K562 (cell line): ENCODE results near the gene IRX1. TPM values are rescaled to one million over a fixed set of nuclear protein-coding genes. Genes with fewer than 3 reads are reported as not detected.

Experiments used
- ATAC-seq: fragments of 200-7000 bp; cut with Tn5 transposase; 3 replicates; pipeline ENCODE4 v1.9.1; 2020; ENCODE audit warnings: moderate library complexity
- BruUV-seq: library from RNA; stranded (reverse); fragments of 400-500 nt; replicated peaks from 2 replicates; lab custom pipeline; 2021; lab: Mats Ljungman, UMichigan
- CTCF ChIA-PET: fragments of 300-600 bp; formaldehyde crosslinking; extraction: SDS; loops from one replicate; lab custom pipeline; 2021; ENCODE audit warnings: low intra/inter-chr PET ratio; lab: Yijun Ruan, JAX
- POLR2A ChIA-PET: fragments of 300-600, 350-650 bp; sonication (Branson Sonifier 250); formaldehyde crosslinking; extraction: SDS; loops from one replicate; lab custom pipeline; 2021; ENCODE audit warnings: antibody characterized with exemption, inconsistent platforms; lab: Yijun Ruan, JAX
- DNase-seq, 4 experiments: peaks; one replicate each; pipeline versions ENCODE4 v3.0.0 to v3.0.0-alpha.2; 2011 to 2018; ENCODE audit warnings: low spot score in 3 of 4, mixed read lengths in 3 of 4; ENCODE audit errors: extremely low read depth in 1 of 4
- FAIRE-seq: peaks from 2 replicates; lab custom pipeline; 2011; peaks lifted over from hg19 to GRCh38; lab: Jason Lieb, UNC
- H2AFZ ChIP-seq: 2 replicates; pipeline ENCODE4 v1.6.0; 2011; ENCODE audit warnings: low read depth, low read length, control low read depth, inconsistent platforms
- H3K27ac ChIP-seq: fragments of 200-600 bp; 3 replicates; pipeline ENCODE4 v1.8.0; 2011; ENCODE audit warnings: low read depth, mild to moderate bottlenecking, control low read depth, inconsistent platforms, low read length, moderate library complexity, mixed read lengths; ENCODE audit errors: extremely low read depth
- H3K27me3 ChIP-seq, 2 experiments: fragments of 300-600 bp in 1 of 2; 2 replicates in 1 of 2; 3 replicates in 1 of 2; pipeline versions ENCODE4 v1.6.0 to v1.8.0; 2011; ENCODE audit warnings: inconsistent platforms in 2 of 2, low read length in 2 of 2, mild to moderate bottlenecking in 1 of 2, mixed read lengths in 1 of 2, moderate library complexity in 1 of 2; ENCODE audit not compliant: control insufficient read depth in 2 of 2, insufficient read depth in 2 of 2
- H3K36me3 ChIP-seq: fragments of 300-600 bp; 3 replicates; pipeline ENCODE4 v1.8.0; 2011; ENCODE audit warnings: mild to moderate bottlenecking, low read length, inconsistent platforms; ENCODE audit not compliant: control insufficient read depth, insufficient read depth
- H3K4me1 ChIP-seq, 2 experiments: fragments of 200-600 bp in 1 of 2; replicated peaks in 1 of 2; 2 replicates in 1 of 2; 3 replicates in 1 of 2; pipeline versions ENCODE4 v1.5.1 to v1.8.0; 2011; ENCODE audit warnings: inconsistent platforms in 2 of 2, low read length in 2 of 2, mild to moderate bottlenecking in 1 of 2, mixed read lengths in 1 of 2, moderate library complexity in 1 of 2; ENCODE audit not compliant: control insufficient read depth in 2 of 2, insufficient read depth in 2 of 2
- H3K4me2 ChIP-seq: 2 replicates; pipeline ENCODE4 v1.6.1; 2011; ENCODE audit warnings: low read length, control low read depth, inconsistent platforms, mixed read lengths; ENCODE audit not compliant: insufficient read depth
- H3K4me3 ChIP-seq: fragments of 200-600 bp; sonication (generic), shearing (Covaris generic); 2 replicates; pipeline ENCODE4 v1.5.1; 2016; ENCODE audit warnings: control low read depth, inconsistent platforms
- H3K79me2 ChIP-seq: fragments of 200-600 bp; 3 replicates; pipeline ENCODE4 v1.8.0; 2011; ENCODE audit warnings: low read length, inconsistent platforms; ENCODE audit not compliant: control insufficient read depth, insufficient read depth
- H3K9ac ChIP-seq, 2 experiments: 2 replicates each; pipeline versions ENCODE4 v1.6.0 to v1.6.1; 2011; ENCODE audit warnings: low read depth in 2 of 2, low read length in 2 of 2, control low read depth in 1 of 2, inconsistent platforms in 1 of 2, mild to moderate bottlenecking in 1 of 2, mixed read lengths in 1 of 2; ENCODE audit not compliant: insufficient read depth in 1 of 2
- H3K9me1 ChIP-seq: one replicate; pipeline ENCODE4 v1.6.0; 2011; ENCODE audit warnings: inconsistent platforms, mild to moderate bottlenecking, low read length, moderate library complexity; ENCODE audit not compliant: control insufficient read depth, insufficient read depth
- H3K9me3 ChIP-seq: replicated peaks from 2 replicates; pipeline ENCODE4 v1.5.1; 2011; ENCODE audit warnings: low read depth, low read length, inconsistent platforms; ENCODE audit not compliant: control insufficient read depth, insufficient read depth
- H4K20me1 ChIP-seq: replicated peaks from 2 replicates; pipeline ENCODE4 v1.6.1; 2011; ENCODE audit warnings: low read length, inconsistent platforms, mixed read lengths; ENCODE audit not compliant: control insufficient read depth, insufficient read depth
- ARNT ChIP-seq, 2 experiments: fragments of 450-650 bp; IDR thresholded peaks; 2 replicates each; pipeline ENCODE4 v1.6.1; 2016; ENCODE audit warnings: mild to moderate bottlenecking in 1 of 2
- BMI1 ChIP-seq: fragments of 150-350 bp; IDR thresholded peaks from 2 replicates; pipeline ENCODE4 v1.6.1; 2014; ENCODE audit warnings: low read length
- BRCA1 ChIP-seq, 2 experiments: fragments of 450-650 bp in 1 of 2; sonication (generic) in 1 of 2; formaldehyde crosslinking in 1 of 2; IDR thresholded peaks; 2 replicates each; pipeline versions ENCODE4 v1.5.0 to v1.6.1; 2017 to 2020; ENCODE audit warnings: mild to moderate bottlenecking in 1 of 2, missing genetic modification reagents in 1 of 2
- PCBP2 ChIP-seq: fragments of 200-400 bp; formaldehyde crosslinking; IDR thresholded peaks from 2 replicates; pipeline ENCODE4 v1.6.1; 2018; ENCODE audit warnings: low read length, low read depth, mild to moderate bottlenecking, moderate library complexity; ENCODE audit not compliant: poor library complexity, severe bottlenecking
- RAD21 ChIP-seq, 2 experiments: fragments of 250-450 bp in 1 of 2; fragments of 450-650 bp in 1 of 2; sonication (Bioruptor Pico) in 1 of 2; formaldehyde crosslinking in 1 of 2; IDR thresholded peaks in 1 of 2; conservative IDR thresholded peaks in 1 of 2; 2 replicates each; pipeline versions ENCODE4 v1.4.0 to v1.8.0; 2020 to 2022; ENCODE audit warnings: mild to moderate bottlenecking in 2 of 2, moderate library complexity in 1 of 2
- SRSF7 ChIP-seq: fragments of 200-400 bp; formaldehyde crosslinking; optimal IDR thresholded peaks from 2 replicates; pipeline ENCODE3; 2017; ENCODE audit warnings: mild to moderate bottlenecking, low read depth, low read length
- ZNF124 ChIP-seq: sonication (generic); formaldehyde crosslinking; IDR thresholded peaks from 2 replicates; pipeline ENCODE4 v1.8.1; 2022; ENCODE audit warnings: missing genetic modification reagents
- WGBS: fragments of 100-300 bp; shearing (Covaris generic); methylation state at CpG from one replicate; pipeline ENCODE4 v1.1.6; 2016; ENCODE audit warnings: low coverage, mixed read lengths; ENCODE audit not compliant: insufficient coverage; ENCODE audit errors: missing lambda C conversion rate; 5-methylcytosine and 5-hydroxymethylcytosine counted together
- in situ Hi-C: fragments of 300-500 bp; cut with MboI; formaldehyde crosslinking; loops from 4 replicates; pipeline ENCODE4 v1.15.0; 2018; ENCODE audit warnings: inconsistent platforms, mixed read lengths
- intact Hi-C: fragments of 100-400 bp; cut with micrococcal nuclease; formaldehyde crosslinking; loops from 2 replicates; pipeline ENCODE4 v1.14.2; 2022
- polyA plus RNA-seq, 8 experiments: library from polyadenylated mRNA; depleted of rRNA in 4 of 8; stranded (reverse) in 5 of 8; unstranded in 3 of 8; fragments of >200 nt; fragmentation: Nextera tagmentation in 2 of 8; fragmentation: Illumina TruSeq in 1 of 8; extraction: Ambion mirVana in 2 of 8; extraction: Trizol in 1 of 8; gene quantifications; 2 replicates each; pipeline versions ENCODE4 v1.2.1 to v1.2.3, GENCODE V29; 2011 to 2014; ENCODE audit warnings: inconsistent platforms in 1 of 8, missing spikeins in 1 of 8
- total RNA-seq, 7 experiments: library from RNA; depleted of rRNA in 6 of 7; stranded (reverse); fragments of >200 nt in 6 of 7; fragmentation: Illumina TruSeq in 2 of 7; extraction: Trizol in 2 of 7; gene quantifications; 2 replicates each; pipeline versions ENCODE4 v1.2.1 to v1.2.3, GENCODE V29; 2011 to 2021; ENCODE audit warnings: low replicate concordance in 1 of 7

The IRX1 gene
- total and polyA plus RNA-seq, 9 of the 15 experiments (the other 6 are each of a cell fraction or from before 2014, with no cell fraction given) = not detected

GRCh38 chr5:3590161-3590966, 5.3 kb upstream of the IRX1 start:
- Histone ChIP-seq H3K4me2 (no peak overlapping the region), H3K27me3 (peaks cover 12 to 41% of the 10 kb centered on the region in 2 experiments; a peak in 3 of 5 replicates), H3K79me2 (no peaks in the 10 kb centered on the region), H3K4me3 (no peak overlapping the region), H3K4me1 (peaks cover 0 to 7% of the 10 kb centered on the region in 2 experiments; a peak in 1 of 5 replicates), H3K9ac (no peak overlapping the region), H4K20me1 (no peaks in the 10 kb centered on the region), H3K36me3 (no peaks in the 10 kb centered on the region), H3K9me1 (no peaks in the 10 kb centered on the region), H3K9me3 (no peaks in the 10 kb centered on the region), H2AFZ (no peak overlapping the region), H3K27ac (no peak overlapping the region)
- DNase-seq (no peak), ATAC-seq (no peak), FAIRE-seq (no peak)
- intact Hi-C loops (no loop called here), in situ Hi-C loops (no loop called here)
- CTCF ChIA-PET = no interaction called here
- WGBS = 4% methylated on average over 50 of the region's 51 CpGs
- TF ChIP-seq ARNT (IDR thresholded peaks at IDR 0.05) (no peak), SRSF7 (no peak), ZNF124 (CRISPR knock-in tag) (no peak), BRCA1 (IDR thresholded peaks at IDR 0.05) (no peak), BRCA1 (CRISPR knock-in tag; IDR thresholded peaks at IDR 0.05) (no peak), BMI1 (no peak), RAD21 (CRISPR knock-in tag; conservative IDR thresholded peaks at IDR 0.05 in 1 of 2, IDR thresholded peaks at IDR 0.05 in 1 of 2) (no peak), PCBP2 (no peak)
- BruUV-seq = no TSS peak
- POLR2A ChIA-PET = no interaction called here
